ENCODE data around the gene BCAS3.
"Not testable (repeated sequence)": the region's sequence is repeated elsewhere in the genome, so short reads cannot be mapped to it uniquely, and the experiment has no call there.

The BCAS3 gene

DNA sequence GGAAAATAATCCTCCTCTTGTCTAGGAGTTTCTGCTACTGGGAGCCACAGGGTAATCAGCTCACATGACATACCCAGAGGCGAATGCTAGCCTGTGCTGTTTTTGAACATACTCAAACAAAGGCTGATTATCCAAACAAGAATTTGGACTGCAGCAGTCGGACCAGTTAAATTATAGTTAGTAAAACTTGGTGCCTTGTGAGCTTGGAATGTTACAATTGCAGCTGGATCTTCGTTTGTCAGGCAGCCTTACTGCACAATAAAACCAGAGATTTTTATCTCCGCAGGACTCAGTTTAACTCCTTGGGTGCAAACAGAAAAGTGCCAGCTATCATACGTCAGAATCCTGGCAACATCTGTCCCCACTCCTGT, 558.2 kb downstream of the BCAS3 start:
- ChIA-PET POLR2A (no interaction called here), CTCF (interaction anchor here (1.6 kb wide), 1 partner anchor 9 kb away, joined by 3 read pairs; no protein-coding TSS in a partner anchor)
- TF ChIP-seq, protein P1, sequence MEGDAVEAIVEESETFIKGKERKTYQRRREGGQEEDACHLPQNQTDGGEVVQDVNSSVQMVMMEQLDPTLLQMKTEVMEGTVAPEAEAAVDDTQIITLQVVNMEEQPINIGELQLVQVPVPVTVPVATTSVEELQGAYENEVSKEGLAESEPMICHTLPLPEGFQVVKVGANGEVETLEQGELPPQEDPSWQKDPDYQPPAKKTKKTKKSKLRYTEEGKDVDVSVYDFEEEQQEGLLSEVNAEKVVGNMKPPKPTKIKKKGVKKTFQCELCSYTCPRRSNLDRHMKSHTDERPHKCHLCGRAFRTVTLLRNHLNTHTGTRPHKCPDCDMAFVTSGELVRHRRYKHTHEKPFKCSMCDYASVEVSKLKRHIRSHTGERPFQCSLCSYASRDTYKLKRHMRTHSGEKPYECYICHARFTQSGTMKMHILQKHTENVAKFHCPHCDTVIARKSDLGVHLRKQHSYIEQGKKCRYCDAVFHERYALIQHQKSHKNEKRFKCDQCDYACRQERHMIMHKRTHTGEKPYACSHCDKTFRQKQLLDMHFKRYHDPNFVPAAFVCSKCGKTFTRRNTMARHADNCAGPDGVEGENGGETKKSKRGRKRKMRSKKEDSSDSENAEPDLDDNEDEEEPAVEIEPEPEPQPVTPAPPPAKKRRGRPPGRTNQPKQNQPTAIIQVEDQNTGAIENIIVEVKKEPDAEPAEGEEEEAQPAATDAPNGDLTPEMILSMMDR (IDR thresholded peaks at IDR 0.05; ENCODE audit: control extremely low read depth, extremely low read depth, low read depth, missing control alignments), result no peak
- no peak for DNase-seq (ENCODE audit: extremely low spot score)

- POLR2A ChIA-PET, result no interaction called here
- TF ChIP-seq, protein P1 (IDR thresholded peaks at IDR 0.05; ENCODE audit: control extremely low read depth, extremely low read depth, low read depth, missing control alignments), result no peak
- no peak for DNase-seq (ENCODE audit: extremely low spot score)
- CTCF ChIA-PET, result interaction anchor here (1.0 kb wide), 1 partner anchor 9 kb away, joined by 3 read pairs; no protein-coding TSS in a partner anchor
These were observed 559.6 kb downstream of the BCAS3 start for GRCh38 chr17:61237275-61237674.

DNA sequence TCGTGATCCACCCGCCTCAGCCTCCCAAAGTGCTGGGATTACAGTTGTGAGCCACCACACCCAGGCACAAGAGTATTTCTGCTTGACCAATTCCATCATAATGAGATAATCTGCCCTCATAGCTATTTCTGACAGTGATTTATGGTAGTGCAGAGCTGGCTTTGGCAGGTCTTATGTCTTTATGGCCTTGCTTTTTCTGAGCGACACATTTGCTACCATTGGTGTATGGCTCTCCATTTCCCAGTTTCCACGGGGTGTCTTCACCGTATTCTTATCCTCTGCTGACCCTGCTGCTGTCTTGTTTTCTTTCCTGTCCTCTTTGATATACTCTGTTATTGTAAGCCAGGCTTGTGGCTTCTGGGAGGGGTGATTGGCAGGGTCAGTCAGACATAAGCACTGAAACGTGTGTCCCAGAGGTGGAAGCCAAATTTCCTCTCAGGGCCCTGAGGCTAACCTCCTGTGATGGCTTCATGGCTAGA, 560.8 kb downstream of the BCAS3 start:
- ChIA-PET CTCF (interaction anchor here (1.1 to 1.5 kb wide), 3 partner anchors 20 to 63 kb away, joined by 3 read pairs; no protein-coding TSS in a partner anchor), POLR2A (no interaction called here)
- no peak for DNase-seq (ENCODE audit: extremely low spot score)
- TF ChIP-seq, protein P1 (IDR thresholded peaks at IDR 0.05; ENCODE audit: control extremely low read depth, extremely low read depth, low read depth, missing control alignments), result no peak

GRCh38 chr17:61239327-61239726, 561.7 kb downstream of the BCAS3 start:
- POLR2A ChIA-PET, result no interaction called here
- no peak for DNase-seq (ENCODE audit: extremely low spot score)
- TF ChIP-seq, protein P1 (IDR thresholded peaks at IDR 0.05; ENCODE audit: control extremely low read depth, extremely low read depth, low read depth, missing control alignments), result no peak
- CTCF ChIA-PET, result interaction anchor here (1.1 to 1.5 kb wide), 3 partner anchors 20 to 64 kb away, joined by 3 read pairs; no protein-coding TSS in a partner anchor

GRCh38 chr17:61239953-61240352, 562.3 kb downstream of the BCAS3 start:
- TF ChIP-seq, protein P1 (IDR thresholded peaks at IDR 0.05; ENCODE audit: control extremely low read depth, extremely low read depth, low read depth, missing control alignments), result no peak
- ChIA-PET POLR2A (no interaction called here), CTCF (no interaction called here)
- DNase-seq (ENCODE audit: extremely low spot score), result no peak

GRCh38 chr17:61240851-61241468, 563.3 kb downstream of the BCAS3 start:
- ChIA-PET POLR2A (no interaction called here), CTCF (interaction anchor here (0.7 to 0.8 kb wide), 3 partner anchors 8 to 11 kb away, joined by 3 read pairs; no protein-coding TSS in a partner anchor)
- TF ChIP-seq, protein P1 (IDR thresholded peaks at IDR 0.05; ENCODE audit: control extremely low read depth, extremely low read depth, low read depth, missing control alignments), result no peak
- no peak for DNase-seq (ENCODE audit: extremely low spot score)

- CTCF ChIA-PET, result interaction anchor here (2.5 kb wide), 1 partner anchor 12 kb away, joined by 5 read pairs; no protein-coding TSS in a partner anchor
- DNase-seq (ENCODE audit: extremely low spot score); POLR2A ChIA-PET: not testable (repeated sequence)
These were observed 567.3 kb downstream of the BCAS3 start for GRCh38 chr17:61244988-61245387.
